Measurements from ENCODE around the gene ADCY9.
"Not testable (repeated sequence)": the region's sequence is repeated elsewhere in the genome, so short reads cannot be mapped to it uniquely, and the experiment has no call there.

The ADCY9 gene

GRCh38 chr16:3927147-3927546, 189.1 kb downstream of the ADCY9 start:
- not testable (repeated sequence) for DNase-seq (ENCODE audit: low read depth in 1 of 2, low spot score in 1 of 2)

- no peak for DNase-seq (ENCODE audit: low read depth in 1 of 2, low spot score in 1 of 2)
Observed at GRCh38 chr16:3924763-3925162, 191.5 kb downstream of the ADCY9 start.

- no peak for DNase-seq (ENCODE audit: low read depth in 1 of 2, low spot score in 1 of 2)
Observed at GRCh38 chr16:3922241-3922640, 194.0 kb downstream of the ADCY9 start.

- DNase-seq (ENCODE audit: low read depth in 1 of 2, low spot score in 1 of 2): no peak
Observed at GRCh38 chr16:3920206-3920605, 196.0 kb downstream of the ADCY9 start.

- no peak for DNase-seq (ENCODE audit: low read depth in 1 of 2, low spot score in 1 of 2)
Observed at GRCh38 chr16:3919413-3919812, 196.8 kb downstream of the ADCY9 start.

- no peak for DNase-seq (ENCODE audit: low read depth in 1 of 2, low spot score in 1 of 2)
Observed at GRCh38 chr16:3915426-3916260, 200.6 kb downstream of the ADCY9 start.

- no peak for DNase-seq (ENCODE audit: low read depth in 1 of 2, low spot score in 1 of 2)
Observed at GRCh38 chr16:3912897-3913296, 203.3 kb downstream of the ADCY9 start.
